ENCODE measurements around the gene SYT11. TPM values are rescaled to one million over a fixed set of nuclear protein-coding genes. Genes with fewer than 3 reads are reported as not detected.

The SYT11 gene
- total and polyA plus RNA-seq, 2 of the 8 experiments (the other 6 are each of a cell fraction or from before 2014, with no cell fraction given): 7.2 to 9.6 TPM

DNA sequence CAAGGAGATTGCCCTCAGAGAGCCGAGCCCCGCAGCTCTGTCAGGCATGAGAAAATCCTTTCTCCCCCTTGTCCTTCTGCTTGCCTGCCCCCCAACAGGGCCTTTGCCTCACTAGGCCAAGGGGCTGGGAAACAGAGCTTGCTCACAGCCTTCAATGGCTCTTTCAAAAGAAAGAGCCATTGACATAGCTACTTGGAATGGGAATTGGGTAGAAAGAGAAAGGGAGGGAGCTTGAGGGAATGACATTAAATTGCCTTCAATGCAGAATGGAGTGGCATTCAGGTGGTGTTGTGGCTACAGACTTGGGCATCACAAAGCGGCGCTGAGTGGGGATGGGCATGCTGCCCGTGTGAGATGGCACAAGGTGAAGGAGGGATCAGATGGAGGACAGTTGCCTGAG, 13.2 kb downstream of the SYT11 start:
- Histone ChIP-seq H3K56ac (replicated peaks; ENCODE audit: insufficient read length, low read depth, low read length) (no peak overlapping the region), H3K14ac (ENCODE audit: insufficient read length) (no peak overlapping the region), H4K91ac (replicated peaks; ENCODE audit: insufficient read length, low read length) (no peak overlapping the region), H4K5ac (ENCODE audit: insufficient read length, low read depth, low read length) (no peak overlapping the region), H2BK120ac (replicated peaks; ENCODE audit: low read depth, low read length) (no peak overlapping the region), H3K27me3 (replicated peaks in 1 of 4; ENCODE audit: control insufficient read depth in 3 of 4, extremely low read depth in 1 of 4, insufficient read depth in 3 of 4, low read length in 3 of 4) (no peaks in the 10 kb centered on the region), H3K79me2 (ENCODE audit: control insufficient read depth in 1 of 2, insufficient read depth in 2 of 2, low read length in 2 of 2) (no peaks in the 10 kb centered on the region), H2AK5ac (ENCODE audit: low read depth, low read length) (no peak overlapping the region), H2BK5ac (ENCODE audit: low read depth, low read length) (no peak overlapping the region), H3K23me2 (ENCODE audit: low read depth, low read length) (no peaks in the 10 kb centered on the region), H3K4me2 (ENCODE audit: insufficient read depth in 1 of 2, low read depth in 2 of 2, low read length in 2 of 2) (no peak overlapping the region), H3K23ac (ENCODE audit: insufficient read length) (no peak overlapping the region), H3K18ac (ENCODE audit: extremely low read depth, low read length) (no peak overlapping the region), H3K9ac (replicated peaks in 1 of 4; ENCODE audit: extremely low read depth in 1 of 4, low read depth in 3 of 4, low read length in 3 of 4) (no peak overlapping the region), H3K4ac (replicated peaks; ENCODE audit: insufficient read length, low read depth, low read length) (no peak overlapping the region), H3K4me3 (ENCODE audit: extremely low read depth in 1 of 4, insufficient read depth in 2 of 4, low read depth in 3 of 4, low read length in 4 of 4) (no peak overlapping the region), H2BK12ac (ENCODE audit: low read depth, low read length) (no peak overlapping the region), H3K27ac (ENCODE audit: low read depth, low read length) (no peak overlapping the region), H2BK20ac (ENCODE audit: low read length) (no peak overlapping the region), H3K9me3 (ENCODE audit: insufficient read depth in 2 of 2, low read depth in 1 of 2, low read length in 1 of 2) (no peaks in the 10 kb centered on the region), H2BK15ac (ENCODE audit: low read length) (no peak overlapping the region), H3K36me3 (ENCODE audit: control insufficient read depth in 2 of 4, insufficient read depth in 4 of 4, low read length in 3 of 4) (no peaks in the 10 kb centered on the region), H4K20me1 (replicated peaks in 1 of 2; ENCODE audit: control insufficient read depth in 1 of 2, insufficient read depth in 2 of 2, low read length in 2 of 2) (no peaks in the 10 kb centered on the region), H4K8ac (ENCODE audit: extremely low read depth, insufficient read depth, low read length) (no peak overlapping the region), H3K4me1 (replicated peaks in 1 of 4; ENCODE audit: control insufficient read depth in 3 of 4, insufficient read depth in 4 of 4, low read length in 3 of 4) (no peaks in the 10 kb centered on the region), H2AFZ (ENCODE audit: low read length) (no peak overlapping the region), H3K79me1 (ENCODE audit: low read depth, low read length) (no peaks in the 10 kb centered on the region)
- WGBS, 2 experiments (ENCODE audit: extremely low coverage in 1 of 2, insufficient coverage in 1 of 2, insufficient read length in 1 of 2, insufficient replicate concordance in 2 of 2, low coverage in 1 of 2, low lambda C conversion rate in 2 of 2, missing lambda C conversion rate in 1 of 2): 86% methylated on average over 5 of the region's 5 CpGs; no CpG with 5 or more reads in 1 of the 2 experiments
- no peak for DNase-seq (ENCODE audit: low read depth in 1 of 2, low spot score in 2 of 2)
- ChIA-PET POLR2A (ENCODE audit: partially characterized antibody) (interaction anchor here (0.9 to 1.1 kb wide), 3 partner anchors 33 to 189 kb away, joined by 3 read pairs; partner anchors contain the start of gene RAB25), CTCF (ENCODE audit: partially characterized antibody) (interaction anchor here (0.7 to 1.5 kb wide), 6 partner anchors 12 to 194 kb away, joined by 3 to 5 read pairs (median 4); no protein-coding TSS in a partner anchor)
- no peak for FAIRE-seq
- TF ChIP-seq, protein P1, sequence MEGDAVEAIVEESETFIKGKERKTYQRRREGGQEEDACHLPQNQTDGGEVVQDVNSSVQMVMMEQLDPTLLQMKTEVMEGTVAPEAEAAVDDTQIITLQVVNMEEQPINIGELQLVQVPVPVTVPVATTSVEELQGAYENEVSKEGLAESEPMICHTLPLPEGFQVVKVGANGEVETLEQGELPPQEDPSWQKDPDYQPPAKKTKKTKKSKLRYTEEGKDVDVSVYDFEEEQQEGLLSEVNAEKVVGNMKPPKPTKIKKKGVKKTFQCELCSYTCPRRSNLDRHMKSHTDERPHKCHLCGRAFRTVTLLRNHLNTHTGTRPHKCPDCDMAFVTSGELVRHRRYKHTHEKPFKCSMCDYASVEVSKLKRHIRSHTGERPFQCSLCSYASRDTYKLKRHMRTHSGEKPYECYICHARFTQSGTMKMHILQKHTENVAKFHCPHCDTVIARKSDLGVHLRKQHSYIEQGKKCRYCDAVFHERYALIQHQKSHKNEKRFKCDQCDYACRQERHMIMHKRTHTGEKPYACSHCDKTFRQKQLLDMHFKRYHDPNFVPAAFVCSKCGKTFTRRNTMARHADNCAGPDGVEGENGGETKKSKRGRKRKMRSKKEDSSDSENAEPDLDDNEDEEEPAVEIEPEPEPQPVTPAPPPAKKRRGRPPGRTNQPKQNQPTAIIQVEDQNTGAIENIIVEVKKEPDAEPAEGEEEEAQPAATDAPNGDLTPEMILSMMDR (IDR thresholded peaks at IDR 0.05; ENCODE audit: control extremely low read depth in 1 of 3, insufficient read depth in 1 of 3, low read depth in 1 of 3, low read length in 3 of 3): no peak
- TF ChIP-seq BRCA1 (IDR thresholded peaks at IDR 0.05; ENCODE audit: low read depth, low read length) (no peak), SRF (IDR thresholded peaks at IDR 0.05; ENCODE audit: low read depth, low read length) (no peak)
